ENCODE measurements around the gene FJX1. TPM values are rescaled to one million over a fixed set of nuclear protein-coding genes. Genes with fewer than 3 reads are reported as not detected.

The FJX1 gene
- total and polyA plus RNA-seq, 2 experiments from 2014 or later, result 9.4 to 16.1 TPM

DNA sequence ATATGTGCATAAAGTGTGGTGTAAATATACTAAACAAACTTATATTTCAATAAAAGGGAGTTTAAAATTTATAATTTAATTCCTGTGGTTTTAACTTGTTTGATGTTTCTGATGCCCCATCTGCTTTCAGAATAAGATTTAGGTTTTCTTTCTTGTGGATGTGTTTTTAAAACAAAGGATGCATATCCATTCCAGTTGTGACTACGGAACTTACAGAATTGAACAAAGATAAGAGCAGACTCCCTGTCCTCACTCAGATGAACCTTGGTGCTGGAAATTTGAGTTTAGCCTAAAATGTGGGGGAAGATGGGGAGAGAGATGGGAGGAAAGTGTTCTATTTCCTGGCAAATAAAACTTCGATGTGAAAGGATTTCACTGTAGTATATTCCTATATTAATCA, 2.5 kb downstream of the FJX1 start:
- ATAC-seq (no peak), DNase-seq (ENCODE audit: low spot score) (no peak)
- Mint-ChIP-seq H3K27ac (no peak overlapping the region), H3K9me3 (peaks cover 7% of the 10 kb centered on the region), H3K4me3 (peak overlapping the region; percentile 81), H3K36me3 (ENCODE audit: low read depth) (peaks cover 15% of the 10 kb centered on the region), H3K4me1 (peaks cover 39% of the 10 kb centered on the region), H3K27me3 (ENCODE audit: insufficient read depth, low read depth, poor library complexity) (peaks cover 26% of the 10 kb centered on the region)
- no peak overlapping the region for H3K27ac ChIP-seq (ENCODE audit: low read depth)
- H4K20me1 ChIP-seq (replicated peaks; ENCODE audit: insufficient read depth), result no peaks in the 10 kb centered on the region
- H3K36me3 ChIP-seq (ENCODE audit: insufficient read depth), result no peaks in the 10 kb centered on the region
- H2AFZ ChIP-seq, result no peak overlapping the region
- TF ChIP-seq STAT1 (IDR thresholded peaks at IDR 0.05; ENCODE audit: unreplicated experiment), result no peak
- H3K9me2 ChIP-seq (ENCODE audit: insufficient read depth), result no peaks in the 10 kb centered on the region
- peak overlapping the region; percentile 87 for H3K4me2 ChIP-seq
- peaks cover 14% of the 10 kb centered on the region for H3K4me1 ChIP-seq (ENCODE audit: insufficient read depth)
- H3F3A ChIP-seq (replicated peaks; ENCODE audit: low read depth), result 0 out of 2 replicates have a peak, but pooled peaks cover 2% of the 10 kb centered on the region
- peaks cover 38% of the 10 kb centered on the region for H3K27me3 ChIP-seq (ENCODE audit: insufficient read depth)
- H3K79me2 ChIP-seq (replicated peaks; ENCODE audit: insufficient read depth), result no peaks in the 10 kb centered on the region
- H3K4me3 ChIP-seq, result peak overlapping the region; percentile 65; the same call in 1 of the 2 replicates

DNA sequence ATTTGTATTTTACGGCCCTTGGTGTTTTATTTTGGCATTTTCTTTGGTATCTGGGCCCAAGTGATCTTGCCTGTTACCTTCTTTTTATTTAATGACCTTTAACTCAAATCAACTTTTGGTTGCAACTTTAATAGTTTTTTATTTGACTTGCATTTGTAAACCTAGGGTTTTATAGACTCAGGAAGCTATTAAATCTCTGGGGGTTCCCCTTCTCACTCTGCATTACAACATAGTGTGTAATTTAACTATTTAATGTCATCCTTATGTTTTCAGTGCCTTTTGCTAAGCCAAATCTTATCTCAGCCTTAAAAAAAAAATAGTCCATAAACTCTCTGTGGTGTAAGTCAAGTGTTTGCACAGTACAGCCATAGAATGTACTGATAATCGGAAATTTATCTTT, 3.4 kb downstream of the FJX1 start:
- Histone ChIP-seq H3K4me2 (no peak overlapping the region), H3K4me3 (no peak overlapping the region), H3K9me2 (ENCODE audit: insufficient read depth) (no peaks in the 10 kb centered on the region), H3K4me1 (ENCODE audit: insufficient read depth) (peaks cover 14% of the 10 kb centered on the region), H3F3A (replicated peaks; ENCODE audit: low read depth) (0 out of 2 replicates have a peak, but pooled peaks cover 2% of the 10 kb centered on the region), H3K27ac (ENCODE audit: low read depth) (no peak overlapping the region), H3K27me3 (ENCODE audit: insufficient read depth) (peaks cover 36% of the 10 kb centered on the region), H4K20me1 (replicated peaks; ENCODE audit: insufficient read depth) (no peaks in the 10 kb centered on the region), H2AFZ (no peak overlapping the region), H3K79me2 (replicated peaks; ENCODE audit: insufficient read depth) (no peaks in the 10 kb centered on the region), H3K36me3 (ENCODE audit: insufficient read depth) (no peaks in the 10 kb centered on the region)
- Mint-ChIP-seq H3K4me3 (no peak overlapping the region; the same call in 2 of the 3 replicates), H3K27me3 (ENCODE audit: insufficient read depth, low read depth, poor library complexity) (peaks cover 25% of the 10 kb centered on the region), H3K36me3 (ENCODE audit: low read depth) (peaks cover 15% of the 10 kb centered on the region), H3K4me1 (peaks cover 34% of the 10 kb centered on the region), H3K9me3 (peaks cover 7% of the 10 kb centered on the region), H3K27ac (no peak overlapping the region)
- DNase-seq (ENCODE audit: low spot score) (no peak), ATAC-seq (no peak)
- TF ChIP-seq NANOG (IDR thresholded peaks at IDR 0.05; ENCODE audit: borderline replicate concordance) (no peak), EZH2 (IDR thresholded peaks at IDR 0.05; ENCODE audit: low read depth, unreplicated experiment) (no peak), CREB1 (CRISPR knock-in tag; IDR thresholded peaks at IDR 0.05; ENCODE audit: low read depth) (no peak), POLR2AphosphoS5 (IDR thresholded peaks at IDR 0.05; ENCODE audit: low read depth) (no peak), STAT1 (IDR thresholded peaks at IDR 0.05; ENCODE audit: unreplicated experiment) (no peak), EZH2phosphoT487 (IDR thresholded peaks at IDR 0.05; ENCODE audit: unreplicated experiment) (no peak), JUNB (IDR thresholded peaks at IDR 0.05; ENCODE audit: unreplicated experiment) (no peak)
- TF ChIP-seq, protein P1, sequence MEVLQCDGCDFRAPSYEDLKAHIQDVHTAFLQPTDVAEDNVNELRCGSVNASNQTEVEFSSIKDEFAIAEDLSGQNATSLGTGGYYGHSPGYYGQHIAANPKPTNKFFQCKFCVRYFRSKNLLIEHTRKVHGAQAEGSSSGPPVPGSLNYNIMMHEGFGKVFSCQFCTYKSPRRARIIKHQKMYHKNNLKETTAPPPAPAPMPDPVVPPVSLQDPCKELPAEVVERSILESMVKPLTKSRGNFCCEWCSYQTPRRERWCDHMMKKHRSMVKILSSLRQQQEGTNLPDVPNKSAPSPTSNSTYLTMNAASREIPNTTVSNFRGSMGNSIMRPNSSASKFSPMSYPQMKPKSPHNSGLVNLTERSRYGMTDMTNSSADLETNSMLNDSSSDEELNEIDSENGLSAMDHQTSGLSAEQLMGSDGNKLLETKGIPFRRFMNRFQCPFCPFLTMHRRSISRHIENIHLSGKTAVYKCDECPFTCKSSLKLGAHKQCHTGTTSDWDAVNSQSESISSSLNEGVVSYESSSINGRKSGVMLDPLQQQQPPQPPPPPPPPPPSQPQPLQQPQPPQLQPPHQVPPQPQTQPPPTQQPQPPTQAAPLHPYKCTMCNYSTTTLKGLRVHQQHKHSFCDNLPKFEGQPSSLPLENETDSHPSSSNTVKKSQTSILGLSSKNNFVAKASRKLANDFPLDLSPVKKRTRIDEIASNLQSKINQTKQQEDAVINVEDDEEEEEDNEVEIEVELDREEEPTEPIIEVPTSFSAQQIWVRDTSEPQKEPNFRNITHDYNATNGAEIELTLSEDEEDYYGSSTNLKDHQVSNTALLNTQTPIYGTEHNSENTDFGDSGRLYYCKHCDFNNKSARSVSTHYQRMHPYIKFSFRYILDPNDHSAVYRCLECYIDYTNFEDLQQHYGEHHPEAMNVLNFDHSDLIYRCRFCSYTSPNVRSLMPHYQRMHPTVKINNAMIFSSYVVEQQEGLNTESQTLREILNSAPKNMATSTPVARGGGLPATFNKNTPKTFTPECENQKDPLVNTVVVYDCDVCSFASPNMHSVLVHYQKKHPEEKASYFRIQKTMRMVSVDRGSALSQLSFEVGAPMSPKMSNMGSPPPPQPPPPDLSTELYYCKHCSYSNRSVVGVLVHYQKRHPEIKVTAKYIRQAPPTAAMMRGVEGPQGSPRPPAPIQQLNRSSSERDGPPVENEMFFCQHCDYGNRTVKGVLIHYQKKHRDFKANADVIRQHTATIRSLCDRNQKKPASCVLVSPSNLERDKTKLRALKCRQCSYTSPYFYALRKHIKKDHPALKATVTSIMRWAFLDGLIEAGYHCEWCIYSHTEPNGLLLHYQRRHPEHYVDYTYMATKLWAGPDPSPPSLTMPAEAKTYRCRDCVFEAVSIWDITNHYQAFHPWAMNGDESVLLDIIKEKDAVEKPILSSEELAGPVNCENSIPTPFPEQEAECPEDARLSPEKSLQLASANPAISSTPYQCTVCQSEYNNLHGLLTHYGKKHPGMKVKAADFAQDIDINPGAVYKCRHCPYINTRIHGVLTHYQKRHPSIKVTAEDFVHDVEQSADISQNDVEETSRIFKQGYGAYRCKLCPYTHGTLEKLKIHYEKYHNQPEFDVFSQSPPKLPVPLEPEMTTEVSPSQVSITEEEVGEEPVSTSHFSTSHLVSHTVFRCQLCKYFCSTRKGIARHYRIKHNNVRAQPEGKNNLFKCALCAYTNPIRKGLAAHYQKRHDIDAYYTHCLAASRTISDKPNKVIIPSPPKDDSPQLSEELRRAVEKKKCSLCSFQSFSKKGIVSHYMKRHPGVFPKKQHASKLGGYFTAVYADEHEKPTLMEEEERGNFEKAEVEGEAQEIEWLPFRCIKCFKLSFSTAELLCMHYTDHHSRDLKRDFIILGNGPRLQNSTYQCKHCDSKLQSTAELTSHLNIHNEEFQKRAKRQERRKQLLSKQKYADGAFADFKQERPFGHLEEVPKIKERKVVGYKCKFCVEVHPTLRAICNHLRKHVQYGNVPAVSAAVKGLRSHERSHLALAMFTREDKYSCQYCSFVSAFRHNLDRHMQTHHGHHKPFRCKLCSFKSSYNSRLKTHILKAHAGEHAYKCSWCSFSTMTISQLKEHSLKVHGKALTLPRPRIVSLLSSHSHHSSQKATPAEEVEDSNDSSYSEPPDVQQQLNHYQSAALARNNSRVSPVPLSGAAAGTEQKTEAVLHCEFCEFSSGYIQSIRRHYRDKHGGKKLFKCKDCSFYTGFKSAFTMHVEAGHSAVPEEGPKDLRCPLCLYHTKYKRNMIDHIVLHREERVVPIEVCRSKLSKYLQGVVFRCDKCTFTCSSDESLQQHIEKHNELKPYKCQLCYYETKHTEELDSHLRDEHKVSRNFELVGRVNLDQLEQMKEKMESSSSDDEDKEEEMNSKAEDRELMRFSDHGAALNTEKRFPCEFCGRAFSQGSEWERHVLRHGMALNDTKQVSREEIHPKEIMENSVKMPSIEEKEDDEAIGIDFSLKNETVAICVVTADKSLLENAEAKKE (CRISPR knock-in tag; IDR thresholded peaks at IDR 0.05), result no peak
- TF ChIP-seq, protein P2, sequence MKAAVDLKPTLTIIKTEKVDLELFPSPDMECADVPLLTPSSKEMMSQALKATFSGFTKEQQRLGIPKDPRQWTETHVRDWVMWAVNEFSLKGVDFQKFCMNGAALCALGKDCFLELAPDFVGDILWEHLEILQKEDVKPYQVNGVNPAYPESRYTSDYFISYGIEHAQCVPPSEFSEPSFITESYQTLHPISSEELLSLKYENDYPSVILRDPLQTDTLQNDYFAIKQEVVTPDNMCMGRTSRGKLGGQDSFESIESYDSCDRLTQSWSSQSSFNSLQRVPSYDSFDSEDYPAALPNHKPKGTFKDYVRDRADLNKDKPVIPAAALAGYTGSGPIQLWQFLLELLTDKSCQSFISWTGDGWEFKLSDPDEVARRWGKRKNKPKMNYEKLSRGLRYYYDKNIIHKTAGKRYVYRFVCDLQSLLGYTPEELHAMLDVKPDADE (IDR thresholded peaks at IDR 0.05), result no peak
- TF ChIP-seq, protein P3, sequence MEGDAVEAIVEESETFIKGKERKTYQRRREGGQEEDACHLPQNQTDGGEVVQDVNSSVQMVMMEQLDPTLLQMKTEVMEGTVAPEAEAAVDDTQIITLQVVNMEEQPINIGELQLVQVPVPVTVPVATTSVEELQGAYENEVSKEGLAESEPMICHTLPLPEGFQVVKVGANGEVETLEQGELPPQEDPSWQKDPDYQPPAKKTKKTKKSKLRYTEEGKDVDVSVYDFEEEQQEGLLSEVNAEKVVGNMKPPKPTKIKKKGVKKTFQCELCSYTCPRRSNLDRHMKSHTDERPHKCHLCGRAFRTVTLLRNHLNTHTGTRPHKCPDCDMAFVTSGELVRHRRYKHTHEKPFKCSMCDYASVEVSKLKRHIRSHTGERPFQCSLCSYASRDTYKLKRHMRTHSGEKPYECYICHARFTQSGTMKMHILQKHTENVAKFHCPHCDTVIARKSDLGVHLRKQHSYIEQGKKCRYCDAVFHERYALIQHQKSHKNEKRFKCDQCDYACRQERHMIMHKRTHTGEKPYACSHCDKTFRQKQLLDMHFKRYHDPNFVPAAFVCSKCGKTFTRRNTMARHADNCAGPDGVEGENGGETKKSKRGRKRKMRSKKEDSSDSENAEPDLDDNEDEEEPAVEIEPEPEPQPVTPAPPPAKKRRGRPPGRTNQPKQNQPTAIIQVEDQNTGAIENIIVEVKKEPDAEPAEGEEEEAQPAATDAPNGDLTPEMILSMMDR (conservative IDR thresholded peaks at IDR 0.05; ENCODE audit: low read depth in 2 of 2), result no peak

Measured in GM23338 (cell line).